ENCODE data around the gene HOXD9. TPM values are rescaled to one million over a fixed set of nuclear protein-coding genes. Genes with fewer than 3 reads are reported as not detected.
A peak's percentile ranks its signal among the peaks of the same experiment; 100 is the strongest.

The HOXD9 gene
- total RNA-seq, 2 experiments from 2014 or later, result not detected

DNA sequence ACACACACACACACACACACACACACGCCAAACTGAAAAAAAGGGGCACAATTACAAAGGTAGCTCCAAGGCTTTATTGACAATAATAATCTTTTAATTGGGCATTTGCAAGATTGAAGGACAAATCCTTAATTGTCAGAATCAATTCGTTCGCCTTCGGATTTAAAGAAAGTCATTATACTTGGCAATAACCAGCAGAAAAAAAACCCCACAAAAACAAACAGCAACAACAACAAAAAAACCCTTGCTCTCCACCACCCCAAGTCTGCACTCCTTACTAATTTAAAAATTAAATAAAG lies 5.2 kb downstream of the HOXD9 start:
- Mint-ChIP-seq H3K9me3 (no peaks in the 10 kb centered on the region), H3K27me3 (peaks cover 85% of the 10 kb centered on the region), H3K4me1 (ENCODE audit: low read depth) (peaks cover 49% of the 10 kb centered on the region), H3K27ac (peak overlapping the region; percentile 35), H3K36me3 (ENCODE audit: low read depth) (no peaks in the 10 kb centered on the region), H3K4me3 (peak overlapping the region; percentile 31)
- Histone ChIP-seq H3K27me3 (ENCODE audit: control insufficient read depth in 1 of 2, insufficient read depth in 2 of 2, low read length in 2 of 2) (peaks cover 80 to 90% of the 10 kb centered on the region in 2 experiments), H3K27ac (ENCODE audit: low read depth in 1 of 2, low read length in 2 of 2) (no peak overlapping the region), H3K36me3 (ENCODE audit: insufficient read depth, low read length) (no peaks in the 10 kb centered on the region), H3K4me1 (ENCODE audit: insufficient read depth, low read length) (peaks cover 43% of the 10 kb centered on the region), H3K9me3 (ENCODE audit: control insufficient read depth in 1 of 2, insufficient read depth in 1 of 2, low read length in 2 of 2) (peaks cover 0 to 37% of the 10 kb centered on the region in 2 experiments), H3K4me3 (ENCODE audit: low read length) (no peak overlapping the region)
- ChIA-PET POLR2A (interaction anchor here (1.2 kb wide), 1 partner anchor 327 kb away, joined by 8 read pairs; no protein-coding TSS in a partner anchor), CTCF (interaction anchor here (0.8 to 4.4 kb wide), 10 partner anchors 11 to 1034 kb away, joined by 3 to 42 read pairs (median 4); partner anchors contain the start of gene HOXD10)
- DNase-seq (no peak), ATAC-seq (ENCODE audit: poor library complexity) (no peak)
- intact Hi-C loops (cut with DNase I, micrococcal nuclease), result loop anchor here (1.0 to 10.0 kb wide), 9 partner anchors 47 to 1021 kb away; no protein-coding TSS in a partner anchor
- TF ChIP-seq, protein P1, sequence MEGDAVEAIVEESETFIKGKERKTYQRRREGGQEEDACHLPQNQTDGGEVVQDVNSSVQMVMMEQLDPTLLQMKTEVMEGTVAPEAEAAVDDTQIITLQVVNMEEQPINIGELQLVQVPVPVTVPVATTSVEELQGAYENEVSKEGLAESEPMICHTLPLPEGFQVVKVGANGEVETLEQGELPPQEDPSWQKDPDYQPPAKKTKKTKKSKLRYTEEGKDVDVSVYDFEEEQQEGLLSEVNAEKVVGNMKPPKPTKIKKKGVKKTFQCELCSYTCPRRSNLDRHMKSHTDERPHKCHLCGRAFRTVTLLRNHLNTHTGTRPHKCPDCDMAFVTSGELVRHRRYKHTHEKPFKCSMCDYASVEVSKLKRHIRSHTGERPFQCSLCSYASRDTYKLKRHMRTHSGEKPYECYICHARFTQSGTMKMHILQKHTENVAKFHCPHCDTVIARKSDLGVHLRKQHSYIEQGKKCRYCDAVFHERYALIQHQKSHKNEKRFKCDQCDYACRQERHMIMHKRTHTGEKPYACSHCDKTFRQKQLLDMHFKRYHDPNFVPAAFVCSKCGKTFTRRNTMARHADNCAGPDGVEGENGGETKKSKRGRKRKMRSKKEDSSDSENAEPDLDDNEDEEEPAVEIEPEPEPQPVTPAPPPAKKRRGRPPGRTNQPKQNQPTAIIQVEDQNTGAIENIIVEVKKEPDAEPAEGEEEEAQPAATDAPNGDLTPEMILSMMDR (IDR thresholded peaks at IDR 0.05), result no peak

DNA sequence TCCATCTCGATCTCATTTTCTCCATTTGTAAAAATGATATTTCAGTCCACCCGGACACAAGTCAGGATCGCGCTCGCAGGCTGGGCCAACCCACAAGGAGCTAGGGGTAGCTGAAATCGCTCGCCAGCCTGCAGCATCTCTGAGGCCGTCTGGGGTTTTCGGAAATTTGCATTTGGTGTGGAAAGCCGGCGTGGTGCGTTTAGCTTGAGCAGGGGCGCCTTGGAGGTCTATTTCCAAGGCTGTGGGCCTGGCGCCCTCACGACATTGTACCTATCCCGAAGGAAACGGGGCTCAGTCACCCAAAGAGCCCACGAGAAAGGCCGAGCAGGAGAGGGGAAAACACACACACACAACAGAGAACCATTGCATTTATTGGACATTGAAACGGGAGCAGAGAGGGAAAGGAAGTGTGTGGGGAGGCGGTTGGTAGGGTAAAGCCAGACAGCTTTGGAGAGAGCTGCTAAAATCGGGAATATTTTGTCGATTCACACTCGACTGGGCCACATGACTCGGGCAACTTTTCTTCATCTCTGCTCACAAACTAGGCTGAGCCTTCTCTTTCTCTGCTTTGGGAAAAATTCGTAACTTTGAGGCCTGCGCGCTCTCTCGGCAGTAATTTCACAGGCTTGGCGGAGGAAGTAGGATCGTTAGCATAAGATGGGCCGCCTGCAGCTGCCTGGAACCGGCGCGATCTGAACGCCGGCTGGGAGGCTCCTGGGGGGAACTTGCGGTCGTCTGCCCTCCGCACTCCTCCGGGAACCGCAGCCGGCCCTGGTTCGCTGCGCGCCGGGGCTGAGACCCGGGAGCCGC lies 5.9 kb downstream of the HOXD9 start:
- CTCF ChIA-PET, result interaction anchor here (1.0 to 4.4 kb wide), 4 partner anchors 319 to 1021 kb away, joined by 3 to 42 read pairs (median 26); no protein-coding TSS in a partner anchor
- ATAC-seq (ENCODE audit: poor library complexity) (no peak), DNase-seq (no peak)
- H3K27me3 Mint-ChIP-seq, result peaks cover 90% of the 10 kb centered on the region
- Histone ChIP-seq H3K27me3 (ENCODE audit: control insufficient read depth in 1 of 2, insufficient read depth in 2 of 2, low read length in 2 of 2) (peaks cover 84 to 92% of the 10 kb centered on the region in 2 experiments), H3K27ac (ENCODE audit: low read depth in 1 of 2, low read length in 2 of 2) (no peak overlapping the region), H3K4me3 (ENCODE audit: low read length) (no peak overlapping the region), H3K36me3 (ENCODE audit: insufficient read depth, low read length) (no peaks in the 10 kb centered on the region), H3K9me3 (ENCODE audit: control insufficient read depth in 1 of 2, insufficient read depth in 1 of 2, low read length in 2 of 2) (peaks cover 0 to 33% of the 10 kb centered on the region in 2 experiments), H3K4me1 (ENCODE audit: insufficient read depth, low read length) (peaks cover 39% of the 10 kb centered on the region)
- peak overlapping the region; percentile 35 for H3K27ac Mint-ChIP-seq
- intact Hi-C loops (cut with DNase I, micrococcal nuclease), result loop anchor here (5.0 to 10.0 kb wide), 3 partner anchors 46 to 684 kb away; no protein-coding TSS in a partner anchor
- no peaks in the 10 kb centered on the region for H3K9me3 Mint-ChIP-seq
- H3K4me3 Mint-ChIP-seq, result peak overlapping the region; percentile 31
- H3K4me1 Mint-ChIP-seq (ENCODE audit: low read depth), result peaks cover 48% of the 10 kb centered on the region
- TF ChIP-seq, protein P1 (IDR thresholded peaks at IDR 0.05), result no peak
- POLR2A ChIA-PET, result no interaction called here
- no peaks in the 10 kb centered on the region for H3K36me3 Mint-ChIP-seq (ENCODE audit: low read depth)

DNA sequence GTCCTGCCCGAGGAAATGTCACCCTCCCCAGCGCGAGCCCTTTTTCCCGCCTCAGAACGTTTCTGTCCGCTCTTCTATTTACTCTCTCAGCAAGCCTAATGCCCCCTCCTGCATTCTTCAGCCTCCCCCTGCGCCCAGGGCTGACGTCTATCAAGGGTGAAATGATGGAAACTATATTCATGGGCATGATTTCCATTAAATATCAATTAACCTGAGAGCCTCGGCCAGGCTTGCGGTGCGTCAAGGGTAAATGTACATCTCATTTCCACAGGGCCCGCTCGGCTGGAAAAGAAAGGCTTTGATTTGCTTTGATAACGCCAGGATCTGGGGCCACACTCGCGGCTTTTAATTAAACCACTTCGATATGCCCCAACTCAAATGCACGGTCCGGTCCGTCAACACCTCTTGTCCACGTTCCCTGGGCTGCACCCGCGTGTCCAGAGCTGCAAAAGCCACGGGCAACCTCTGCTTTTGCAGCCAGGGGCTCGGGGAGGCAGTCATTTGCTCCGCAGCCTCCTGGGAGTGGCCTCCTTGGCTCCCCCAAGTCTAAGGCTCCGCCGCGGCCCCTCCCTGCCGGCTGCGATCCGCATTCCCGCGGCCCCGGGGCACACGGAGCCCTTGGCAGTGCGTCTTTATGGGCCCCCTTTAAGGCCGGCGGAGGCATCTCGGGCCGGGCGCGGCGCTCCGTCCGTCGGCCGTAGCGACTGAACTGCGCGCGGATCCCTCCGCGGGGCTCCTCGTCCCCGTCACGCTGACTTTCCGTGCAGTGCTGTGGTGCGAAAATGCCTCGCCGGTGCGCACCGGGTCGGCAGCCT lies 6.7 kb downstream of the HOXD9 start, which contains the start of gene HOXD8:
HOXD8 (plus strand) TSS at position 724 of the 815 bp plus-strand sequence. CDS start 662 bp downstream, outside the sequence.
- H3K27ac ChIP-seq (ENCODE audit: low read depth in 1 of 2, low read length in 2 of 2), result no peak within 1 kb of the TSS
- POLR2A ChIA-PET, result no interaction called here
- no peaks in the 10 kb centered on the region for H3K36me3 Mint-ChIP-seq (ENCODE audit: low read depth)
- H3K4me3 Mint-ChIP-seq, result peak within 1 kb of the TSS; percentile 70
- H3K27ac Mint-ChIP-seq, result peak within 1 kb of the TSS; percentile 35
- peak in 1 of 14 experiments; percentile 42 for DNase-seq
- intact Hi-C loops (cut with DNase I, micrococcal nuclease), result loop anchor here (5.0 to 10.0 kb wide), 3 partner anchors 46 to 683 kb away; no protein-coding TSS in a partner anchor
- peaks cover 42% of the 10 kb centered on the region for H3K4me1 Mint-ChIP-seq (ENCODE audit: low read depth)
- H3K27me3 Mint-ChIP-seq, result peaks cover 90% of the 10 kb centered on the region
- no peak for ATAC-seq (ENCODE audit: poor library complexity)
- H3K4me1 ChIP-seq (ENCODE audit: insufficient read depth, low read length), result peaks cover 33% of the 10 kb centered on the region
- TF ChIP-seq, protein P1 (IDR thresholded peaks at IDR 0.05), result no peak
- H3K36me3 ChIP-seq (ENCODE audit: insufficient read depth, low read length), result no peaks in the 10 kb centered on the region
- no peaks in the 10 kb centered on the region for H3K9me3 Mint-ChIP-seq
- CTCF ChIA-PET, result no interaction called here
- H3K27me3 ChIP-seq (ENCODE audit: control insufficient read depth in 1 of 2, insufficient read depth in 2 of 2, low read length in 2 of 2), result peaks cover 84 to 92% of the 10 kb centered on the region in 2 experiments
- no peak within 1 kb of the TSS for H3K4me3 ChIP-seq (ENCODE audit: low read length)
- peaks cover 0 to 27% of the 10 kb centered on the region in 2 experiments for H3K9me3 ChIP-seq (ENCODE audit: control insufficient read depth in 1 of 2, insufficient read depth in 1 of 2, low read length in 2 of 2)

All from CD4-positive, alpha-beta T cell (primary cell).